A673 (cell line): ENCODE data around the gene PCCA. TPM values are rescaled to one million over a fixed set of nuclear protein-coding genes. Genes with fewer than 3 reads are reported as not detected.

Experiments used
- BruUV-seq: library from RNA; stranded (reverse); fragments of 400-500 nt; replicated peaks from 2 replicates; lab custom pipeline; 2021; lab: Mats Ljungman, UMichigan
- CTCF ChIA-PET: fragments of 300-600 bp; sonication (Branson Sonifier 250); formaldehyde crosslinking; loops from one replicate; lab custom pipeline; 2022; ENCODE audit warnings: antibody characterized with exemption; lab: Charles Lee
- POLR2A ChIA-PET: fragments of 300-600 bp; sonication (Branson Sonifier 250); formaldehyde crosslinking; loops from one replicate; lab custom pipeline; 2022; ENCODE audit warnings: antibody characterized with exemption; ENCODE audit not compliant: low non-redundant PET; lab: Charles Lee
- DNase-seq: peaks from one replicate; pipeline ENCODE4 v3.0.0-alpha.2; 2015; ENCODE audit warnings: low spot score
- H3K27ac ChIP-seq: fragments of 200-600 bp; sonication (generic); 2 replicates; pipeline ENCODE4 v1.5.1; 2016; ENCODE audit warnings: mixed run types, low read depth, mild to moderate bottlenecking, mixed read lengths, antibody characterized with exemption, low read length; ENCODE audit not compliant: poor library complexity, severe bottlenecking
- H3K27me3 ChIP-seq: fragments of 200-600 bp; sonication (generic); replicated peaks from 2 replicates; pipeline ENCODE4 v1.6.1; 2017; ENCODE audit warnings: mixed run types, low read depth, mild to moderate bottlenecking, mixed read lengths, antibody characterized with exemption, low read length; ENCODE audit not compliant: insufficient read depth, poor library complexity
- H3K36me3 ChIP-seq: fragments of 200-600 bp; sonication (generic); 2 replicates; pipeline ENCODE4 v1.6.1; 2016; ENCODE audit warnings: mixed run types, mild to moderate bottlenecking, mixed read lengths, antibody characterized with exemption, low read length; ENCODE audit not compliant: insufficient read depth, poor library complexity, severe bottlenecking
- H3K4me1 ChIP-seq: fragments of 200-600 bp; sonication (generic); 2 replicates; pipeline ENCODE4 v1.6.1; 2017; ENCODE audit warnings: mixed run types, mild to moderate bottlenecking, mixed read lengths, antibody characterized with exemption, low read length; ENCODE audit not compliant: insufficient read depth, poor library complexity, severe bottlenecking
- H3K4me3 ChIP-seq: fragments of 200-600 bp; sonication (generic); 2 replicates; pipeline ENCODE4 v1.5.1; 2016; ENCODE audit warnings: low read depth, mixed run types, mild to moderate bottlenecking, mixed read lengths, low read length; ENCODE audit not compliant: poor library complexity, severe bottlenecking
- H3K9me3 ChIP-seq: fragments of 200-600 bp; sonication (generic); 2 replicates; pipeline ENCODE4 v1.6.1; 2016; ENCODE audit warnings: mixed run types, low read depth, mild to moderate bottlenecking, mixed read lengths, antibody characterized with exemption, low read length; ENCODE audit not compliant: poor library complexity, severe bottlenecking
- CTCF ChIP-seq: fragments of 300-800, 200-600 bp; sonication (generic); conservative IDR thresholded peaks from 2 replicates; pipeline ENCODE4 v1.5.1; 2017; ENCODE audit warnings: low read depth, mild to moderate bottlenecking, antibody characterized with exemption, low read length, moderate library complexity, mixed read lengths
- EZH2 ChIP-seq: fragments of 200-600 bp; sonication (generic); IDR thresholded peaks from 2 replicates; pipeline ENCODE4 v1.6.1; 2017; ENCODE audit warnings: borderline replicate concordance, low read depth, mild to moderate bottlenecking, mixed read lengths, antibody characterized with exemption, low read length; ENCODE audit not compliant: poor library complexity, severe bottlenecking
- intact Hi-C: fragments of 100-400 bp; cut with micrococcal nuclease; formaldehyde crosslinking; loops from one replicate; pipeline ENCODE4 v1.10.0; 2022; ENCODE audit not compliant: unreplicated experiment
- total RNA-seq: library from RNA; stranded (reverse); gene quantifications from 2 replicates; pipeline ENCODE4 v1.2.3, GENCODE V29; 2021

Gene PCCA
- total RNA-seq, 1 experiment from 2014 or later: 93.0 TPM

DNA sequence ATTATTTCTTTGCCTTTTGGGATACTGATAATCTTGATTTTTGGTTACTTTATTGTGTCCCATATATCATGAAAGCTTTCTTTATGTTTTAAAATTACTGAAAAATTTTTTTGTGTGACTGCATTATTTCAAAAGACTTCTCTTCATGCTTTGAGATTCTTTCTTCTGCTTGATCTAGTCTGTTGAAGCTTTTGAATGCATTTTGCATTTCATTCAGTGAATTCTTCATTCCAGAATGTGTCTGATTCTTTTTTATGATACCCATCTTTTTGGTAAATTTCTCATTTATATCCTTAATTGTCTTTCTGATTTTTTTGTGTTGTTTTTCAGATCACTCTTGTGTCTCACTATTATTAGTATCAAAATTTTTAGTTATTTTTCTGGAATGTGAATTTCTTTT is 289.6 kb downstream of the PCCA start:
- H3K9me3 ChIP-seq: peaks cover 11% of the 10 kb centered on the region
- H3K4me3 ChIP-seq: no peak overlapping the region

GRCh38 chr13:100381595-100382224 is 292.8 kb downstream of the PCCA start:
- intact Hi-C loops: no loop called here
- no peak overlapping the region for H3K27ac ChIP-seq
- H3K9me3 ChIP-seq: peaks cover 11% of the 10 kb centered on the region
- H3K27me3 ChIP-seq: no peaks in the 10 kb centered on the region
- H3K4me3 ChIP-seq: no peak overlapping the region
- BruUV-seq: no TSS peak
- H3K4me1 ChIP-seq: no peaks in the 10 kb centered on the region
- ChIA-PET CTCF (no interaction called here), POLR2A (no interaction called here)
- TF ChIP-seq EZH2 (no peak), CTCF (no peak)
- peaks cover 9% of the 10 kb centered on the region for H3K36me3 ChIP-seq
- no peak for DNase-seq

More for the DNA sequence above, 289.6 kb downstream of the PCCA start:
- no peak overlapping the region for H3K27ac ChIP-seq
- H3K4me1 ChIP-seq: no peaks in the 10 kb centered on the region
- no peak for DNase-seq
- POLR2A ChIA-PET: no interaction called here
- intact Hi-C loops: no loop called here
- no TSS peak for BruUV-seq
- CTCF ChIA-PET: no interaction called here
- no peaks in the 10 kb centered on the region for H3K27me3 ChIP-seq
- peaks cover 14% of the 10 kb centered on the region for H3K36me3 ChIP-seq
- no peak for TF ChIP-seq EZH2
- no peak for TF ChIP-seq CTCF

- no peak for DNase-seq
Observed at GRCh38 chr13:100382785-100383184, 293.9 kb downstream of the PCCA start.

More at GRCh38 chr13:100382785-100383184, 293.9 kb downstream of the PCCA start:
- Histone ChIP-seq H3K27me3 (no peaks in the 10 kb centered on the region), H3K4me3 (no peak overlapping the region), H3K36me3 (peaks cover 13% of the 10 kb centered on the region), H3K9me3 (peaks cover 10% of the 10 kb centered on the region), H3K27ac (no peak overlapping the region), H3K4me1 (no peaks in the 10 kb centered on the region)
- TF ChIP-seq EZH2: no peak
- TF ChIP-seq CTCF: no peak
- ChIA-PET POLR2A (no interaction called here), CTCF (no interaction called here)
- no TSS peak for BruUV-seq
- intact Hi-C loops: no loop called here
